ENCODE results near the gene KCNQ4. TPM values are rescaled to one million over a fixed set of nuclear protein-coding genes. Genes with fewer than 3 reads are reported as not detected.

Gene KCNQ4
- total and polyA plus RNA-seq, 2 of the 4 experiments (the other 2 are of a cell fraction): 0.07 TPM; not detected in 1

DNA sequence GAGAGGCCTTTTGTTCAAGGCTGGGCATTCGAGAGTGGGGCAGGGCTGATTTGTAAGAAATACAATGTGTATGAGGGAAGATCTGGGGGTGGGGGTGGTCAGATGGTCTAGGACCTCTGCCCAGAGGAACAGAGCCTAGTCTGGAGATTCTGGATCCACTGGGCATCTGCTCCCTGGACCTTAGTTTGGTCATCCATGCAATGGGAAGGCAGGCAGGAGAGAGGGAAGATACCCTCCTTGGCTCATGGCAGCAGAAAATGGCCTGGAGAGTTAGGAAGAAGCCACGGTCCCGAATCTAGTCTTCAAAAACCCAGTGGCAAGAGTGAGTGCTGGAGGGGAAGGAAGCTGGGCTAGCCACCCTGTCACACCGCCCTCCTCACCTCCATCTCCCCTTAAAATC is 39.8 kb downstream of the KCNQ4 start:
- H2BK15ac ChIP-seq (ENCODE audit: low read depth, low read length): no peak overlapping the region; the same call in 2 of the 3 replicates
- H3K9me3 ChIP-seq (ENCODE audit: control insufficient read depth, insufficient read depth, low read length): no peaks in the 10 kb centered on the region
- H4K91ac ChIP-seq (ENCODE audit: insufficient read depth, low read depth, low read length): 0 out of 2 replicates have a peak overlapping the region, but pooled peaks have one; percentile 41
- no peak for DNase-seq
- no peak overlapping the region for H3K4me3 ChIP-seq (ENCODE audit: insufficient read depth, low read depth, low read length)
- BruUV-seq (replicated peaks): no TSS peak
- H2AK9ac ChIP-seq (replicated peaks; ENCODE audit: low read depth, low read length, poor library complexity): no peak overlapping the region
- H3K9ac ChIP-seq (ENCODE audit: low read depth, low read length): no peak overlapping the region
- H2BK5ac ChIP-seq (ENCODE audit: low read depth, low read length, poor library complexity, severe bottlenecking): no peak overlapping the region
- H4K20me1 ChIP-seq (ENCODE audit: insufficient read depth, low read length): no peaks in the 10 kb centered on the region
- H2BK120ac ChIP-seq (ENCODE audit: low read depth, low read length): no peak overlapping the region
- POLR2A ChIA-PET (ENCODE audit: unreplicated experiment): no interaction called here
- no peak overlapping the region for H3K56ac ChIP-seq (ENCODE audit: extremely low read depth, insufficient read depth, low read length)
- CTCF ChIA-PET: no interaction called here
- peaks cover 16% of the 10 kb centered on the region for H3K27me3 ChIP-seq (ENCODE audit: control insufficient read depth, insufficient read depth, low read length)
- H3K18ac ChIP-seq (ENCODE audit: low read depth, low read length): no peak overlapping the region
- no peak overlapping the region for H3K27ac ChIP-seq (ENCODE audit: insufficient read depth, low read length)
- peaks cover 16% of the 10 kb centered on the region for H3K9me1 ChIP-seq (ENCODE audit: insufficient read depth, low read length)
- no peaks in the 10 kb centered on the region for H3K36me3 ChIP-seq (ENCODE audit: control insufficient read depth, insufficient read depth, low read length)
- no peaks in the 10 kb centered on the region for H3K79me1 ChIP-seq (ENCODE audit: low read depth in 1 of 2, low read length in 2 of 2)
- no peak overlapping the region for H3K4me2 ChIP-seq (ENCODE audit: low read depth, low read length)
- 0 out of 4 replicates have a peak overlapping the region, but pooled peaks of 1 of the 2 experiments have one; percentile 28 for H4K8ac ChIP-seq (ENCODE audit: low read depth in 2 of 2, low read length in 2 of 2)
- H3K4ac ChIP-seq (ENCODE audit: low read depth, low read length): peak overlapping the region; percentile 46; the same call in 1 of the 2 replicates
- dilution Hi-C loops (cut with HindIII; ENCODE audit: low sequenced_read_pairs, unreplicated experiment) (no loop called here), intact Hi-C loops (cut with micrococcal nuclease) (no loop called here), in situ Hi-C loops (cut with MboI; ENCODE audit: low sequenced_read_pairs) (no loop called here)
- WGBS, 2 experiments (ENCODE audit: extremely low coverage in 2 of 2, insufficient read length in 1 of 2): no CpG with 5 or more reads among the region's 4 CpGs
- no peak overlapping the region for H3K23ac ChIP-seq (ENCODE audit: low read depth, low read length)
- no peak overlapping the region for H2BK20ac ChIP-seq (ENCODE audit: low read depth, low read length)
- H3K4me1 ChIP-seq (ENCODE audit: control insufficient read depth, insufficient read depth, low read length): peaks cover 14% of the 10 kb centered on the region
- no peak for ATAC-seq (ENCODE audit: low read depth)
- H3K14ac ChIP-seq (replicated peaks; ENCODE audit: low read depth, low read length): 0 out of 2 replicates have a peak overlapping the region, but pooled peaks have one; percentile 54
- TF ChIP-seq NFE2L2 (IDR thresholded peaks at IDR 0.05; ENCODE audit: low read depth, low read length) (no peak), CHD1 (IDR thresholded peaks at IDR 0.05; ENCODE audit: low read depth, low read length) (no peak), RAD21 (IDR thresholded peaks at IDR 0.05; ENCODE audit: low read length) (no peak), MAZ (IDR thresholded peaks at IDR 0.05; ENCODE audit: borderline replicate concordance, low read depth, low read length) (no peak), MXI1 (IDR thresholded peaks at IDR 0.05; ENCODE audit: borderline replicate concordance, low read depth, low read length) (no peak), SMC3 (IDR thresholded peaks at IDR 0.05; ENCODE audit: low read depth, low read length) (no peak), POLR2A (IDR thresholded peaks at IDR 0.05; ENCODE audit: low read depth, low read length) (no peak), BHLHE40 (IDR thresholded peaks at IDR 0.05; ENCODE audit: low read depth, low read length) (no peak)
- TF ChIP-seq, protein P1, sequence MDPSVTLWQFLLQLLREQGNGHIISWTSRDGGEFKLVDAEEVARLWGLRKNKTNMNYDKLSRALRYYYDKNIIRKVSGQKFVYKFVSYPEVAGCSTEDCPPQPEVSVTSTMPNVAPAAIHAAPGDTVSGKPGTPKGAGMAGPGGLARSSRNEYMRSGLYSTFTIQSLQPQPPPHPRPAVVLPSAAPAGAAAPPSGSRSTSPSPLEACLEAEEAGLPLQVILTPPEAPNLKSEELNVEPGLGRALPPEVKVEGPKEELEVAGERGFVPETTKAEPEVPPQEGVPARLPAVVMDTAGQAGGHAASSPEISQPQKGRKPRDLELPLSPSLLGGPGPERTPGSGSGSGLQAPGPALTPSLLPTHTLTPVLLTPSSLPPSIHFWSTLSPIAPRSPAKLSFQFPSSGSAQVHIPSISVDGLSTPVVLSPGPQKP (IDR thresholded peaks at IDR 0.05; ENCODE audit: borderline replicate concordance, low read depth, low read length): no peak
- TF ChIP-seq, protein P2, sequence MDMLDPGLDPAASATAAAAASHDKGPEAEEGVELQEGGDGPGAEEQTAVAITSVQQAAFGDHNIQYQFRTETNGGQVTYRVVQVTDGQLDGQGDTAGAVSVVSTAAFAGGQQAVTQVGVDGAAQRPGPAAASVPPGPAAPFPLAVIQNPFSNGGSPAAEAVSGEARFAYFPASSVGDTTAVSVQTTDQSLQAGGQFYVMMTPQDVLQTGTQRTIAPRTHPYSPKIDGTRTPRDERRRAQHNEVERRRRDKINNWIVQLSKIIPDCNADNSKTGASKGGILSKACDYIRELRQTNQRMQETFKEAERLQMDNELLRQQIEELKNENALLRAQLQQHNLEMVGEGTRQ (IDR thresholded peaks at IDR 0.05; ENCODE audit: low read depth, low read length): no peak
- no peak overlapping the region for H4K5ac ChIP-seq (ENCODE audit: low read depth, low read length)
- H2AK5ac ChIP-seq (ENCODE audit: low read depth, low read length): peak overlapping the region; percentile 54; the same call in 1 of the 2 replicates
- H2AFZ ChIP-seq (replicated peaks; ENCODE audit: low read length, poor library complexity): peak overlapping the region; percentile 54

Data from IMR-90 (cell line).